Smooth muscle cell of the brain vasculature (primary cell): ENCODE data around the gene SND1.
"Not testable (repeated sequence)": the region's sequence is repeated elsewhere in the genome, so short reads cannot be mapped to it uniquely, and the experiment has no call there.

ENCODE experiments used
- DNase-seq: peaks from one replicate; pipeline ENCODE4 v3.0.0-alpha.2; 2012; ENCODE audit warnings: low read depth, low spot score

Gene SND1

GRCh38 chr7:128094686-128095085 lies 442.7 kb downstream of the SND1 start:
- DNase-seq = no peak

GRCh38 chr7:128097211-128097731 lies 445.3 kb downstream of the SND1 start:
- DNase-seq = no peak

- no peak for DNase-seq
Measured at GRCh38 chr7:128098629-128099028, 446.6 kb downstream of the SND1 start.

- DNase-seq = no peak
Measured at GRCh38 chr7:128099204-128099671, 447.2 kb downstream of the SND1 start.

- no peak for DNase-seq
Measured at GRCh38 chr7:128100225-128100948, 448.4 kb downstream of the SND1 start.

GRCh38 chr7:128100949-128101713 lies 449.1 kb downstream of the SND1 start:
- DNase-seq = no peak

- DNase-seq = no peak
Measured at GRCh38 chr7:128102490-128103291, 450.7 kb downstream of the SND1 start.

- no peak for DNase-seq
Measured at GRCh38 chr7:128103498-128104107, 451.6 kb downstream of the SND1 start.

GRCh38 chr7:128104108-128104742 lies 452.2 kb downstream of the SND1 start:
- DNase-seq = no peak

- no peak for DNase-seq
Measured at GRCh38 chr7:128105228-128106022, 453.4 kb downstream of the SND1 start.

GRCh38 chr7:128106821-128107220 lies 454.8 kb downstream of the SND1 start:
- DNase-seq = no peak

- DNase-seq = not testable (repeated sequence)
Measured at GRCh38 chr7:128107516-128107915, 455.5 kb downstream of the SND1 start.

GRCh38 chr7:128108129-128108528 lies 456.1 kb downstream of the SND1 start:
- no peak for DNase-seq

- DNase-seq = no peak
Measured at GRCh38 chr7:128108641-128109423, 456.8 kb downstream of the SND1 start.

- DNase-seq = not testable (repeated sequence)
Measured at GRCh38 chr7:128109424-128109969, 457.5 kb downstream of the SND1 start.

GRCh38 chr7:128110641-128111364 lies 458.8 kb downstream of the SND1 start:
- DNase-seq = no peak

- no peak for DNase-seq
Measured at GRCh38 chr7:128112018-128112780, 460.2 kb downstream of the SND1 start.
